ENCODE results near the gene SPTBN5. TPM values are rescaled to one million over a fixed set of nuclear protein-coding genes. Genes with fewer than 3 reads are reported as not detected.

SPTBN5 gene
- total RNA-seq, 1 experiment from 2014 or later = 0.69 TPM

- DNase-seq (ENCODE audit: low read depth) = no peak
Measured at GRCh38 chr15:41926185-41927056, 32.6 kb upstream of the SPTBN5 start.

- no peak for DNase-seq (ENCODE audit: low read depth)
Measured at GRCh38 chr15:41925086-41925608, 31.3 kb upstream of the SPTBN5 start.

- no peak for DNase-seq (ENCODE audit: low read depth)
Measured at GRCh38 chr15:41923401-41923997, 29.6 kb upstream of the SPTBN5 start.

GRCh38 chr15:41922353-41922752 is 28.5 kb upstream of the SPTBN5 start:
- no peak for DNase-seq (ENCODE audit: low read depth)

GRCh38 chr15:41921639-41922038 is 27.8 kb upstream of the SPTBN5 start:
- no peak for DNase-seq (ENCODE audit: low read depth)

- DNase-seq (ENCODE audit: low read depth) = no peak
Measured at GRCh38 chr15:41921167-41921566, 27.3 kb upstream of the SPTBN5 start.

GRCh38 chr15:41919954-41920538 is 26.2 kb upstream of the SPTBN5 start:
- peak; percentile 97 for DNase-seq (ENCODE audit: low read depth)

GRCh38 chr15:41919201-41919820 is 25.5 kb upstream of the SPTBN5 start:
- DNase-seq (ENCODE audit: low read depth) = no peak

- no peak for DNase-seq (ENCODE audit: low read depth)
Measured at GRCh38 chr15:41918506-41919126, 24.8 kb upstream of the SPTBN5 start.

- peak; percentile 47 for DNase-seq (ENCODE audit: low read depth)
Measured at GRCh38 chr15:41917767-41918430, 24.0 kb upstream of the SPTBN5 start.

GRCh38 chr15:41915255-41915994 is 21.6 kb upstream of the SPTBN5 start:
- DNase-seq (ENCODE audit: low read depth) = no peak

- DNase-seq (ENCODE audit: low read depth) = no peak
Measured at GRCh38 chr15:41914411-41914810, 20.6 kb upstream of the SPTBN5 start.

- no peak for DNase-seq (ENCODE audit: low read depth)
Measured at GRCh38 chr15:41913256-41913655, 19.4 kb upstream of the SPTBN5 start.

- no peak for DNase-seq (ENCODE audit: low read depth)
Measured at GRCh38 chr15:41911691-41912345, 18.0 kb upstream of the SPTBN5 start.

- no peak for DNase-seq (ENCODE audit: low read depth)
Measured at GRCh38 chr15:41908736-41909461, 15.0 kb upstream of the SPTBN5 start.

GRCh38 chr15:41907141-41907540 is 13.3 kb upstream of the SPTBN5 start:
- no peak for DNase-seq (ENCODE audit: low read depth)

GRCh38 chr15:41906608-41907007 is 12.8 kb upstream of the SPTBN5 start:
- no peak for DNase-seq (ENCODE audit: low read depth)

- no peak for DNase-seq (ENCODE audit: low read depth)
Measured at GRCh38 chr15:41905036-41905793, 11.4 kb upstream of the SPTBN5 start.
